Activated CD4-positive, alpha-beta T cell treated with anti-CD3 and anti-CD28 coated beads, Interleukin-2, amount 10 ng/mL, durations not matched to agents 7 days and 5 days (primary cell): ENCODE results near the gene USP48. TPM values are rescaled to one million over a fixed set of nuclear protein-coding genes. Genes with fewer than 3 reads are reported as not detected.
A peak's percentile ranks its signal among the peaks of the same experiment; 100 is the strongest.

Experiments
- CTCF ChIA-PET: fragments of 350-600 bp; sonication (Branson Sonifier 250); formaldehyde crosslinking; loops from one replicate; lab custom pipeline; 2021; ENCODE audit warnings: antibody characterized with exemption; lab: Charles Lee
- POLR2A ChIA-PET: fragments of 350-600 bp; sonication (Branson Sonifier 250); formaldehyde crosslinking; loops from one replicate; lab custom pipeline; 2021; ENCODE audit warnings: antibody characterized with exemption; lab: Charles Lee
- DNase-seq: peaks from one replicate; pipeline ENCODE4 v3.0.0-alpha.2; 2020
- H3K27ac Mint-ChIP-seq: one replicate; pipeline ENCODE4 v1.8.0; 2021; ENCODE audit warnings: mild to moderate bottlenecking, moderate library complexity, mixed read lengths
- H3K27me3 Mint-ChIP-seq: one replicate; pipeline ENCODE4 v1.8.0; 2021; ENCODE audit warnings: mixed read lengths
- H3K36me3 Mint-ChIP-seq: one replicate; pipeline ENCODE4 v1.8.0; 2021; ENCODE audit warnings: low read depth, mixed read lengths
- H3K4me1 Mint-ChIP-seq: one replicate; pipeline ENCODE4 v1.8.0; 2021; ENCODE audit warnings: mixed read lengths
- H3K4me3 Mint-ChIP-seq: one replicate; pipeline ENCODE4 v1.8.0; 2021; ENCODE audit warnings: mild to moderate bottlenecking, moderate library complexity, mixed read lengths
- H3K9me3 Mint-ChIP-seq: one replicate; pipeline ENCODE4 v1.8.0; 2021; ENCODE audit warnings: mixed read lengths
- total RNA-seq, 2 experiments: library from RNA; stranded (reverse); gene quantifications; one replicate each; pipeline ENCODE4 v1.2.3, GENCODE V29; 2021

USP48 gene
- total RNA-seq, 2 experiments from 2014 or later: 70.9 to 80.6 TPM

DNA sequence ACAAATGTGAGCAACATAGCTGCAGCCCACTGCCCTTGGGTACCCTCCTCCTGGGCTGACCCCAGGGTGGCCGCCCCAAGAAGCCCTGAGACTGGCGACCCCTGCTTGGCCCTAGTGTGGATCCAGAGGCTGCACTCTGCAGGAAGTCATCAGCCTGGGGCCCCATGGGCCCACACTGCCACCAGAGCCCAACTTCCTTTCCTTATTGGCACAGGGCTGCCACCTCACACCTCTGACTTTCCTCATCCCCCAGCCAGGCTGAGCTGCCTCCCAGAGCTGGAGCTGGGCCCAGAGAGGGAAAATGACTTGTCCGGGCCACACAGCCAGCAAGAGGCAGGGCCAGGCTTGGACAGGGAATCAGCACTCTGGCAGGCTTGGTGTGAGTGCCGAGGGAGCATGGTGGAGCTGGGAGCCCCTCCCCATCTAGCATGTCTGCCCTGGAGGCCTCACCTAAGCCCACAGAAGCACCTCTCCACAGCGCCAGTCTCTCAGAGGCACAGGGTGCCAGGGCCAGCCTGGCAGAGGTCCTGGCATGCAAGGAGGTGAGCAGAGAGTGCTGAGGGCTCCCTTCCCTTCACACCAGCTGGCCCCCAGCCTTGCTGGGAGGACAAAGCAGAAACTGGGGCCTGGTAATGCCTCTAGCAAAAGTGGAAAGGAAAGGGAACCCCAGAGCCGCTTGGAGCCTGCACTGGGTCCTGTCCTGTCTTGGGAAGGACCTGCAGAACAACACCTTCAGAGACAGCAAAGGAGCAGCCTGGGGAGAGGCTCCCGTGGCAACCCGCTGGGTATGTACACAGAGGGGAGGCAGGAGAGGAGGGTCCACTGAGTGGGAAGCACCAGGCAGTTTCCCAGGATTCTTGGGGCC, 117.0 kb downstream of the USP48 start:
- no peak overlapping the region for H3K27ac Mint-ChIP-seq
- ChIA-PET POLR2A (no interaction called here), CTCF (no interaction called here)
- no peaks in the 10 kb centered on the region for H3K9me3 Mint-ChIP-seq
- H3K36me3 Mint-ChIP-seq: no peaks in the 10 kb centered on the region
- peaks cover 2% of the 10 kb centered on the region for H3K4me1 Mint-ChIP-seq
- no peak for DNase-seq
- no peak overlapping the region for H3K4me3 Mint-ChIP-seq
- H3K27me3 Mint-ChIP-seq: peaks cover 40% of the 10 kb centered on the region

DNA sequence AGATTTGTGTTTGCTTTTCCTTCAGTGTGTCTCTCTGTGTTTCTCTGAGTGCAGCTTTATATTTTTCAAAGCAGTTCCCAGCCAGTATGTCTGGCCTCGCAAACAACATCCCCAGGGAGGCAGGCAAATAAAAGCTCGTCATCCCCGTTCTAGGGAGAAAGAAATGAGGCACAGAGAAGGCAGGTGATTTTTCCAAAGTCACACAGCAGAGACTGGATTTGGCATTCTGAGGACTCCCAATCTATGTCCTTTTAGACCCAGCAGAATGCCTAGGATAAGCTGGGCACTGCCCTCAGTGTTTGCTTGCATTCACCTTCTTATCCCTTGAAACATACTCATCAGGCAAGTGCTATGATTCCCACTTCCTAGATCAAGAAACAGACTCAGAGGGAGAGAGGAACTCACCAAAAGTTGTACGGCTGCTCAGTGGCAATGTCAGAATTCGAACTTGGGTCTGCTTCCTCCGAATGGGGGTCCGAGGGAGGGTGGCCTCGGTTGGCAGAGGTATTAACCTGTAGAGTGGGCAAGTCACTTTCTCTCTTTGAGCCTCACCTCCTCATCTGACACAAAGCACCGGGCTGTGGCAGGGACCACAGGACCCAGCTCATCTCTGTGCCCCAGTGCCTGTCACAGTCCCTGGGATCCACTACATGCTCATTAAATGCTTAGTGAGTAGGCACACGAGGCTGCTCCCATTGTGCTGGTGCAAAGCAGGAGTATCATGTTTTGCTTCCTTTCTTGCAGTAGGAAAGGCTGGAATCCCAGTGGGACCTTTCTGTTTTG, 118.0 kb downstream of the USP48 start:
- Mint-ChIP-seq H3K36me3 (no peaks in the 10 kb centered on the region), H3K9me3 (no peaks in the 10 kb centered on the region), H3K4me1 (peaks cover 2% of the 10 kb centered on the region), H3K27ac (no peak overlapping the region), H3K4me3 (no peak overlapping the region), H3K27me3 (peaks cover 39% of the 10 kb centered on the region)
- POLR2A ChIA-PET: no interaction called here
- CTCF ChIA-PET: no interaction called here
- DNase-seq: no peak

DNA sequence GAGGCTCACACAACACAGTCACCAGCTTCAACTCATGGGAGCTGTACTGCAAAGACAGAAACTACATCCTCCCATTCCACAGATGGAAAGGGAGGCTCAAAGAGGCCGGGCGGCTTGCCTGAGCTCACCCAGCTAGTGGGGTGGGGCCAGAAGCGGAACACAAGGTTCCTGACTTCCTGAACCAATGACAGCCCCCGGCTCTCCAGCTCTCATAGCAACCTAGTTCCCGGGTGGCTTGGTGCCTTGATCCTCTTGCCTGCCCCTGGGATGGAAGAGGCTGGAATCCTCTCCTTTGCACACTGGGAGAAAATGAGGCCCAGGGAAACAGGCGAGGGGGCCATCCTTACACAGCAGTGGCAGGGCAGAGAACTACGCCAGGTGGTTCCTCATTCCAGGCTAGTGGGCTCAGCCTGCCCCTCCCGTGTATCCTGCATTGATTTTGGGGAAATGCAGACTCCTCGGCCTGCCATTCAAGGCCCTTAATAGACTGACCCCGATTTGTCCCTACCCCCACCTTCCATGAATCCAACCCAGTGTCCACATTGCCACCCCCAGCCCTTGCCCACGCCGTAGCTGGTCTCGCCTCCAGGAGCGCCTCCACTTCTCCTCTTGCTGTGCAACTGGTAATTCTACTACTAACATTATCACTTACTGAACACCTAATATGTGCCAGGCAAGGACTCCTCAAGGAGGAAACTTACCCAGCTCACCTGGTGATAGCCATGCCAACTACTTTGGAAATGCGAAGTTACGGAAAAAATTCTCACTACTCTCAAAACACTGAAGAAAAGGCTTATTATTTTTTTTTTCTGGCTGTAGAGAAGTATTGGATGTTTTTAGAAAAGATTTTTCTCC, 118.8 kb downstream of the USP48 start:
- no peak for DNase-seq
- no peak overlapping the region for H3K27ac Mint-ChIP-seq
- H3K4me1 Mint-ChIP-seq: peaks cover 7% of the 10 kb centered on the region
- POLR2A ChIA-PET: no interaction called here
- no peak overlapping the region for H3K4me3 Mint-ChIP-seq
- peaks cover 33% of the 10 kb centered on the region for H3K27me3 Mint-ChIP-seq
- H3K36me3 Mint-ChIP-seq: no peaks in the 10 kb centered on the region
- CTCF ChIA-PET: interaction anchor here (0.5 to 0.9 kb wide), 2 partner anchors 12 to 1452 kb away, joined by 3 read pairs; no protein-coding TSS in a partner anchor
- H3K9me3 Mint-ChIP-seq: no peaks in the 10 kb centered on the region

DNA sequence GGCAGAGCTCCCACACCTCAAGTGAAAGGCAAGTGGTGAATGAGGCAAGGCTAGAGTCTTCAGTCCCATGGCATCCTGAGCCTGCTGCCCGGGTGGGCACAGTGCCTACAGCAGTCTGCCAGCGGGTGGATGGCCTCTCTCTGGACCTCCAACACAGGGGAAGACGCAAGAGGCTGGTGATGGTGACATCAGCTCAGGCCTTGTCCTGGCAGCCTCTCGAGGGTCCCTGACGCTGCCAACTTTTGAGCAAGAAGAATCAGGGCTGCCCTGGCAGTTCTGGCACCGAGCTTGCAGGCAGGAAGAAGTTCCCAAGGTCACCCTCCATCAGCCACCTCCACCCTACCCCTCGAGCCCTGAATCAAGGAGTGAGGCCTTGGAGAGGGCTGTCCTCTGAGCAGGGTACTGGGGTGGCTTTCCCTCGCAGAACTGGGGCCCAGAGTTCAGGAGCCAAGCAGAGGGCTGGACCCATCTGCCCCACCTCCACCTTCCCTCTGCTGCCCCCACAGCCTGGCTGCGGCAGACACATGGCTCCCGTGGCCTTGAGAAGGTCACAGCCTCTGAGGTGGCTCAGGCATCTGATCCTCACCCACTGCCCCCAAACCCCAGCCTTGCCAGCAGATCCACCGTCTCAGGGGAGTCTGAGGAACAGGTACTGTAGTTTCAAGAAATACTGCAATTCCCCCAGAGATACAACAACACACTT, 119.5 kb downstream of the USP48 start:
- H3K27me3 Mint-ChIP-seq: peaks cover 33% of the 10 kb centered on the region
- H3K36me3 Mint-ChIP-seq: no peaks in the 10 kb centered on the region
- DNase-seq: no peak
- no peaks in the 10 kb centered on the region for H3K9me3 Mint-ChIP-seq
- H3K4me1 Mint-ChIP-seq: peaks cover 7% of the 10 kb centered on the region
- no peak overlapping the region for H3K4me3 Mint-ChIP-seq
- H3K27ac Mint-ChIP-seq: no peak overlapping the region
- POLR2A ChIA-PET: no interaction called here
- CTCF ChIA-PET: interaction anchor here (0.9 kb wide), 1 partner anchor 13 kb away, joined by 3 read pairs; no protein-coding TSS in a partner anchor

DNA sequence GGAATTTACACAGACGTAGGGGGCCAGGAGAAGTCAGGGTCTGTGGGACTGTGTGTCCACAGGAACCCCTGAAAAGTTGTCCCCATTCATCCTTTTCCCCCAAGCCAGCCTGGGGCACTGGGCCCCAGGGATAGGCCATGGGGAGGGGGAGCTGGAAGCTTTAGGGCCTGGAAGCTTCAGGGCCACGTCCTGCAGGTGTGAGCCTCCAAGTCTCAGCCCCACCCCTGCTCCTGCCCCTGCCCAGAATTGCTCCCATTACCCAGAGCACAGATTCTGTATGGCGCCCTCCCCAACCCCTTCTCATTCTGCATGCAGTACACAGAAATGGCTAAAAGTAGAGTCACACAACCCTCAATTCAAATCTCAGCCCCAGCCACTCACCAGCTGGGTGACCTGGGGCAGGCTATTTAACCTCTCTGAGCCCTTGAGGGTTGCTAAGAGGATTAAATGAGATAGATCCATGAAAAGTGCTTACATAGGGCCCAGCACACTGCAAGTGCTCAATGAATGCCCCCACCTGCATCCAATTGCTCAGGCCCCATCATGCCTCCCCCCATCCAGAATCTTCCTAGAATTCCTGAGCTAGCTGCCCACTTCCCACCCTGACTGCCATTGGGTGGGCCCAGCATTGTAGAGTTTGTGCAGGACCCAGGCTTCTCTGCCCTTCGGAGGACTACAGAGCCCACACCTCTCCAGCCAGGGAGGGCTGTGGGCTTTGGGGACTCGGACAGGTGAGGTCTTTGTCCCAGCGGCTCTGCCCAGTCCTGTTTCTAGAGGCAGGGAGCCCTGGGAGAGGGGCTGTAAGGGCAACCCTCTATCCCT, 120.3 kb downstream of the USP48 start:
- ChIA-PET CTCF (interaction anchor here (0.7 to 0.8 kb wide), 2 partner anchors 14 to 1042 kb away, joined by 3 read pairs; no protein-coding TSS in a partner anchor), POLR2A (no interaction called here)
- DNase-seq: no peak
- Mint-ChIP-seq H3K4me3 (no peak overlapping the region), H3K27me3 (peaks cover 25% of the 10 kb centered on the region), H3K36me3 (no peaks in the 10 kb centered on the region), H3K9me3 (no peaks in the 10 kb centered on the region), H3K4me1 (peaks cover 7% of the 10 kb centered on the region), H3K27ac (no peak overlapping the region)

DNA sequence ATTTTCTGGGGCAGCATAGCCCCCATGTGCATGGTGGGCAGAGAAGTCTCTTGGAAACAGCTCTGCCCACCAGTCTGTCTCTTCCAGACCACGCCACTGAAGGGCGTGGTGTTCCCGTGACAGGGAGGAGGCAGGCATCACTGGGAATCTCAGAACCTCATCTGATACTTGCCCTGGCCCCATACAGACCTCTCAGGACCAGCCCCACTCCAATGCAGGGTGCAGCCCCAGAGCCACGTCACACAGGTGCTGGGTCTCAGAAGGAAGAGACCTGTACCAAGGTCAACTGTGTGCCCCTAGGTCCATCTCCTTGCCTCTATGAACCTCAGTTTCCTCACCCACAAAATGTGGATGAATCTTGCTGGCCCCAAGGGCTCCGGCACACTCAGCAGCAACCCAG, 121.1 kb downstream of the USP48 start:
- no peaks in the 10 kb centered on the region for H3K9me3 Mint-ChIP-seq
- POLR2A ChIA-PET: no interaction called here

DNA sequence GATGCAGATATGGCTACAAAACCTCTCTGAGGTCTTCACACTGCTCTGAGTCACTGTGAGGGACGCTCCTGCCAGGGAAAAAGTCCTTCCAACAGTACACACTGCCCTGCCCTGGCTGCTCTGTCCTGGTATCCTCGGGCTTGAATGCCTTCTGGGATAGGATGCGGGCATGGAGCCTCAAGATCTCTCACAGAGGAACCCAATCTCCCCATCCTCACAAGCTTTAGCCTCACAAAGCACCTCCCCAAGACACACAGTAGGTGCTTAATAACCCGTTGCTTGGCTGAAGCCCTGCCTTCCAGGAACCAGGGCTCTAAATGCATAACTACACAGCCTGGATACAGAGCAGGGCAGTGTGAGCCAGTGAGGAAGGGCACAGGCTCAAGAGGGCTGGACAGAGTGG, 123.0 kb downstream of the USP48 start:
- DNase-seq: no peak
- CTCF ChIA-PET: interaction anchor here (1.0 to 1.6 kb wide), 3 partner anchors 10 to 151 kb away, joined by 3 to 9 read pairs (median 5); partner anchors contain the start of genes ALPL and RAP1GAP
- POLR2A ChIA-PET: no interaction called here
- Mint-ChIP-seq H3K36me3 (no peaks in the 10 kb centered on the region), H3K9me3 (no peaks in the 10 kb centered on the region), H3K27ac (no peak overlapping the region), H3K27me3 (peaks cover 19% of the 10 kb centered on the region), H3K4me3 (peak overlapping the region; percentile 15), H3K4me1 (peaks cover 5% of the 10 kb centered on the region)

More for the DNA sequence above, 121.1 kb downstream of the USP48 start:
- Mint-ChIP-seq H3K27me3 (peaks cover 20% of the 10 kb centered on the region), H3K36me3 (no peaks in the 10 kb centered on the region), H3K4me1 (peaks cover 7% of the 10 kb centered on the region), H3K4me3 (no peak overlapping the region), H3K27ac (no peak overlapping the region)
- CTCF ChIA-PET: interaction anchor here (0.7 to 0.8 kb wide), 2 partner anchors 14 to 1043 kb away, joined by 3 read pairs; no protein-coding TSS in a partner anchor
- DNase-seq: no peak

DNA sequence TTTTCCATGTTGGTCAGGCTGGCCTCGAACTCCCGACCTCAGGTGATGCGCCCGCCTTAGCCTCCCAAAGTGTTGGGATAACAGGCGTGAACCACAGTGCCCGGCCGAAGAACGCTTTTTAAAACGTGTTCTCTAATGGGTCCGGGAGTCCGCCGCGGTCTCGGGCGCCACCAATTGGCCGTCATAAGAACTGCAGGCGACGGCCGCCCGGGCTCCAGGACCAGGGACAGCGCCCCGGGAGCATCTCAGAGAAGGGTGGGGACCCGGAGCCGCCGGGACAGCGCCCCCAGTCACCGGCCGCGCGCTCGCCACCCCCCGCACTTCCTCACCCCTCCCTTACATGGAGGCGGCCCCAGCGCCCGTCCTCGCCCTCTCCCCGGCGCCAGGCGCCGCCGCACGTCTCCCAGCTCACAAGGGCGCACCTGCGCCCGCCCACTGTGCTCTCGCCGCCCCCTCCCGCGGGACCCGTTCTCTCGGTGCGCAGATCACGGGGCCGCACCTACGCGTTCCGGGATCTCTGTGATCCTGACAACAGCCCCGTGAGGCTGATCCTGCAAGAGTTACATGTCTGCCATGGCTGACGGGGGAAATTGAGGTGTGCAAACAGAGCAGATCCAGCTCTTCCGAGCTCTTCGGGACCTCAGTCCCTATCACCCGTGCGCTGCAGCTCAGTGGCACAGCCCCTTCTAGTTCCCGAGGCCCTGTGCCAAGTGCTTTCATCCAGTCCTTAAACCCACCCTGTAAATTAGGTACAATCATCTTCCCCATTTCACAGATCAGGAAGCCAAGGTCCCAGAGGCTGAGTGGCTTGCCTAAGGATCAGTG, 123.6 kb downstream of the USP48 start:
- ChIA-PET CTCF (interaction anchor here (1.0 to 1.6 kb wide), 6 partner anchors 9 to 151 kb away, joined by 3 to 9 read pairs (median 4); partner anchors contain the start of genes ALPL and RAP1GAP), POLR2A (no interaction called here)
- peak overlapping the region; percentile 15 for H3K4me3 Mint-ChIP-seq
- no peaks in the 10 kb centered on the region for H3K36me3 Mint-ChIP-seq
- peaks cover 17% of the 10 kb centered on the region for H3K27me3 Mint-ChIP-seq
- no peak overlapping the region for H3K27ac Mint-ChIP-seq
- peak; percentile 80 for DNase-seq
- H3K4me1 Mint-ChIP-seq: peaks cover 5% of the 10 kb centered on the region
- H3K9me3 Mint-ChIP-seq: no peaks in the 10 kb centered on the region

DNA sequence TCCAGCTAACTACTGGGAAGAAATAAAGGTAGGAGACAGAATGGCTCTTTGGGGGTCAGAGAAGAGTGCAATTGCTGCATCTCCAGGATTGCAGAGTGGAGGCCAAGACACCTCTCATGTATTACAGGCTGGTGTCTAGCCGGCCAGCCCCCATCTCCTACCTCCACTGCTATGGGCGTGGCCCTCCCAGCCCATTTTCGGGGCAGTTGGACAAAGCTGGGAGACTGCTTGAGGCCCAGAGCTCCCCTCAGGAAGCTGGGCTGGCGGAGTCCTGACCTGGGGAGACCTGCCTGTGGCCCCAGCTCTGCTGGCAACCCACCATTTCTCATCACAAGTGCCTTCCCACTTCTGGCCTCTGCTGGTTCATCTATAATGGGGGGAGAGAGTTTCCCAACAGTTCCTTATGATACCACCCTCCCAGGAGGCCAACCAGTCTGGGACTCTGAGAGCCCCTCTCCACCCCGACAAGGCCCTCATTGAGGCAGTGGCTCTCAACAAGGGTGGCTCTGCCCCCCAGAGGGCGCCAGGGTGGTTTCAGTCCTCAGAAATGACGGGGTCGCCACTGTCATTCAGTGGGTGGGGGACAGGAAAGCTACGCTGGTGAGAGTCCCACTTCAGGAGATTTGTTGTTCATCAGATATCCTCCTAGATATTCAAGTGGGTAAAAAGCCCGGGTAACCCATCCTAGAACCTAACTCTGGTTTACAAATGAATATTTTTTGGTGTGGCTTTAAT, 125.3 kb downstream of the USP48 start:
- Mint-ChIP-seq H3K9me3 (no peaks in the 10 kb centered on the region), H3K36me3 (no peaks in the 10 kb centered on the region), H3K4me3 (no peak overlapping the region), H3K4me1 (peaks cover 7% of the 10 kb centered on the region), H3K27ac (no peak overlapping the region), H3K27me3 (peaks cover 16% of the 10 kb centered on the region)
- ChIA-PET CTCF (interaction anchor here (1.0 kb wide), 2 partner anchors 10 to 32 kb away, joined by 3 to 4 read pairs; no protein-coding TSS in a partner anchor), POLR2A (no interaction called here)
- DNase-seq: no peak

DNA sequence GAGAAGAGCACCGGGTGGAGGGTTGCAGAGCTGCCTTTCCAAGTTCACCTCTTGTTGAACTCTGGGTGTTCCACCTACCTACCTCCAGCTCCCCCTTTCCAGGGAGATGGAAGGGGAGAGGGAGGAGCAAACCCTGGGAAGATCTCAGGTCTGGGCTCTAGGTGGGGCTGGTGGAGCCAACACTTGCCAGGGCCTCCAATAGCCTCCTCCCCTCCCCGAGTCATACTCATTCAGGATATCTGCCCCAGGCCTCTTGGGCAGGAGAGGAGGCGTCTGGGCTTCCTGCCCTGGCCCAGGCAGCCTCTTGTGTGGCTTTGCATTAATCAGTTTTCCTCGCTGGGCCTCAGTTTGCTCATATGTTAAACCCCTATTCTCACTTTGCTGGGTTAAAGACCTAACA, 127.2 kb downstream of the USP48 start:
- Mint-ChIP-seq H3K27me3 (peaks cover 23% of the 10 kb centered on the region), H3K4me3 (no peak overlapping the region), H3K4me1 (peaks cover 20% of the 10 kb centered on the region), H3K36me3 (no peaks in the 10 kb centered on the region), H3K9me3 (no peaks in the 10 kb centered on the region), H3K27ac (no peak overlapping the region)
- ChIA-PET CTCF (interaction anchor here (0.9 kb wide), 1 partner anchor 9 kb away, joined by 4 read pairs; no protein-coding TSS in a partner anchor), POLR2A (no interaction called here)
- no peak for DNase-seq
